Stomach (tissue), 9 donors: ENCODE measurements around the gene UNC93A. TPM values are rescaled to one million over a fixed set of nuclear protein-coding genes. Genes with fewer than 3 reads are reported as not detected.
"Not testable (repeated sequence)": the region's sequence is repeated elsewhere in the genome, so short reads cannot be mapped to it uniquely, and the experiment has no call there.

Source experiments
- DNase-seq, 2 donors: peaks; one replicate each; pipeline versions ENCODE4 v3.0.0 to v3.0.0-alpha.2; 2013 to 2019
- H3K27ac ChIP-seq, 5 donors: fragments of 200-600 bp in 4 of 5; sonication (generic) in 4 of 5; one replicate each; pipeline ENCODE4 v1.5.1; 2013 to 2019; ENCODE audit warnings: mild to moderate bottlenecking in 1 of 5, moderate library complexity in 1 of 5
- H3K27me3 ChIP-seq, 3 donors: fragments of 200-600 bp; sonication (generic); one replicate each; pipeline ENCODE4 v1.5.1; 2017 to 2019; ENCODE audit warnings: mixed run types in 1 of 3
- H3K36me3 ChIP-seq, 4 donors: fragments of 200-600 bp; sonication (generic); 1 replicate in 3 of 4; 2 replicates in 1 of 4; pipeline ENCODE4 v1.5.1; 2016 to 2019
- H3K4me1 ChIP-seq, 4 donors: fragments of 200-600 bp; sonication (generic); one replicate each; pipeline ENCODE4 v1.5.1; 2016 to 2019
- H3K4me3 ChIP-seq, 4 donors: fragments of 200-600 bp; sonication (generic) in 3 of 4; one replicate each; pipeline ENCODE4 v1.5.1; 2016 to 2019; ENCODE audit warnings: mild to moderate bottlenecking in 1 of 4
- H3K9me3 ChIP-seq, 4 donors: fragments of 200-600 bp; sonication (generic); one replicate each; pipeline ENCODE4 v1.5.1; 2016 to 2019
- CTCF ChIP-seq, 7 experiments: fragments of 450-650 bp in 4 of 7; fragments of 200-600 bp in 3 of 7; sonication (generic) in 3 of 7; IDR thresholded peaks; one replicate each; pipeline ENCODE4 v1.5.1; 2016 to 2019; ENCODE audit warnings: antibody characterized with exemption in 7 of 7, control low read depth in 2 of 7, mild to moderate bottlenecking in 1 of 7
- EP300 ChIP-seq: sonication (generic); formaldehyde crosslinking; IDR thresholded peaks from one replicate; pipeline ENCODE4 v1.6.1; 2017; ENCODE audit warnings: antibody characterized with exemption
- POLR2A ChIP-seq, 4 donors: fragments of 450-650 bp; IDR thresholded peaks; one replicate each; pipeline ENCODE4 v1.6.1; 2016; ENCODE audit warnings: antibody characterized with exemption in 4 of 4, control low read depth in 2 of 4, mild to moderate bottlenecking in 1 of 4, moderate library complexity in 1 of 4
- POLR2AphosphoS5 ChIP-seq, 3 donors: sonication (generic); formaldehyde crosslinking; IDR thresholded peaks; one replicate each; pipeline ENCODE4 v1.6.1; 2016; ENCODE audit warnings: antibody characterized with exemption in 3 of 3
- WGBS, 5 donors: extraction: QIAGEN DNeasy Blood & Tissue Kit in 3 of 5; methylation state at CpG; one replicate each; pipeline versions ENCODE4 v1.1.5 to v1.1.7; 2013 to 2018; 5-methylcytosine and 5-hydroxymethylcytosine counted together
- intact Hi-C: fragments of 100-400 bp; cut with DNase I; formaldehyde crosslinking; loops from one replicate; pipeline ENCODE4 v1.15.1; 2023; ENCODE audit warnings: low total_unique reads
- polyA plus RNA-seq, 3 donors: library from polyadenylated mRNA; stranded (reverse); fragments of 200-250 nt; gene quantifications; one replicate each; pipeline ENCODE4 v1.2.3, GENCODE V29; 2013
- total RNA-seq, 5 donors: library from RNA; depleted of rRNA; stranded (reverse); fragments of >200 nt; gene quantifications; one replicate each; pipeline versions ENCODE4 v1.1.0 to v1.2.3, GENCODE V29; 2014 to 2016
- donor health status: healthy with polysubstance abuse.
- donor health status: Bipolar disorder and iron deficiency.
- donor health status: healthy.

The UNC93A gene
- total and polyA plus RNA-seq, 8 donors, result 0.13 to 0.73 TPM; not detected in 6

DNA sequence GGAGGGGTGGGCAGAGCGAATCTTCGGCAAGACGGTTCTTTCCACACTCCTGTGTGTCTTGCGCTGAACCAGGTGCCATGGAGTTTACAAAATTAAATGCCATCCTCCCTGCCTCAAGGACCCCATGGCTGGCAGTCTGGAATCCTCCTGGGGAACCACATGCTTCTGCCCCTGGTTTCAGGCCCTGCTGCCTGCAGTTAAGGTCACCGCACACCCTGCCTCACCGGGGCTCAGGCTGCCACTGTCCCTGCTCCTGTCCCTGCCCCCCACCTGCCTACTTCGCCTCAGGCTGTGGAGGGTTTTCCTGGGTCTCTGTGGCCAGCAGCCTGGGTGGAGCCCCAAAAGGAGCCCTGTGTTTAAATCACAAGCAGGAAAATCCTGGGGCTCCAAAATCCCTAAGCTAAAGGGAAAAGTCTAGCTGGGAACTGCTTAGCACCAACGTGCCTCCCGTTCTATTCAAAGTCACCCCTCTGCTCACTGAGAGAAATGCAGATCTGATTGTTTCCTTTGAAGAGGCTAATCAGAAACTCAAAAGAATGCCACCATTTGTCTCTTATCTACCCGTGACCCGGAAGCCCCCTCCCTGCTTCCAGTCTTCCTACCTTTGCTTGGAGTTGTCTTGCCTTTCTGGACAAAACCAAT is 23.2 kb downstream of the UNC93A start:
- no peaks in the 10 kb centered on the region for H3K9me3 ChIP-seq
- no peaks in the 10 kb centered on the region for H3K27me3 ChIP-seq
- TF ChIP-seq EP300, result no peak
- TF ChIP-seq POLR2A (IDR thresholded peaks at IDR 0.05), result no peak
- TF ChIP-seq POLR2AphosphoS5 (IDR thresholded peaks at IDR 0.05), result no peak
- no peak for TF ChIP-seq CTCF (IDR thresholded peaks at IDR 0.05)
- H3K27ac ChIP-seq, result no peak overlapping the region
- no peaks in the 10 kb centered on the region for H3K36me3 ChIP-seq
- 66 to 74% (median 69%) methylated on average over 9 to 11 of the region's 11 CpGs for WGBS, 5 donors
- no peak for DNase-seq
- intact Hi-C loops, result no loop called here
- peaks cover 0 to 13% (median 7%) of the 10 kb centered on the region in 4 donors for H3K4me1 ChIP-seq
- no peak overlapping the region for H3K4me3 ChIP-seq

DNA sequence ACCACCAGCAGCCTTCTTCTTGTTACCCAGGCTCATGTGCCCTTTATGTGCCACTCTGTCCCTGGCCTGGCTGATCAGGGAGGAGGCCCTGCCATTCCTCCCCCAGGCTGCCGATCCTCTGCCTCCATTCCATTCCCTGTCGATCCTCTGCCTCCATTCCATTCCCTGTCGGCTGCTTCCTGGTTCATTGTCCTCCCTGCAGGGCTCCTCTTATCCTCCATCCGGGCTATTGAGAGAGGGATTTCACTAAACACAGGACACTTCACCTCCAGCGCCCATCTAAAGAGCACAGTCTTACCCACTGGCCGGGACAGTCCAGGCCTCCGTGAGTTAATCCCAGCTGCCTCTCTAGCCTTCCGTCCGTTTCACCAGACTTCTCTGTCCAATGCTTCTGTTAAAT is 26.1 kb downstream of the UNC93A start:
- Histone ChIP-seq H3K27ac (no peak overlapping the region), H3K36me3 (no peaks in the 10 kb centered on the region), H3K27me3 (no peaks in the 10 kb centered on the region), H3K9me3 (no peaks in the 10 kb centered on the region), H3K4me3 (no peak overlapping the region), H3K4me1 (no peaks in the 10 kb centered on the region)
- 77 to 86% (median 81%) methylated on average over 9 of the region's 9 CpGs for WGBS, 5 donors
- intact Hi-C loops, result no loop called here
- no peak for DNase-seq
- TF ChIP-seq POLR2AphosphoS5 (IDR thresholded peaks at IDR 0.05) (no peak), CTCF (IDR thresholded peaks at IDR 0.05) (no peak), EP300 (no peak), POLR2A (IDR thresholded peaks at IDR 0.05) (no peak)

DNA sequence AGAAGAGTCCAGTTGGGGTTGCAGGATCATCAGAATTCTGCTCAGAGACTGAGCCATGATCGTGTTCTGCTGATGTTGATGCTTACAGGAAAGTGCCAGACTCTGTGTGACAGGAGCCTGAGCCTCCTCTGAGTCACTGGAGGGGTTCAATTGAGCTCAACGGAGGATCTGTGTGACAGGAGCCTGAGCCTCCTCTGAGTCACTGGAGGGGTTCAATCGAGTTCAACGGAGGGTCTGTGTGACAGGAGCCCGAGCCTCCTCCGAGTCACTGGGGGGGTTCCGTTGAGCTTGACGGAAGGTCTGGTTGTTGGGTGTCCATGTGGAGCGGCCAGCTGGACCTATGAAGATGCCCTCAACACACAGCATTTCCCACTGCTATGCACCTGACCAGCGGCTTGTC is 27.2 kb downstream of the UNC93A start:
- DNase-seq, H3K27me3 ChIP-seq, H3K4me3 ChIP-seq, H3K9me3 ChIP-seq, H3K27ac ChIP-seq, H3K36me3 ChIP-seq, H3K4me1 ChIP-seq, intact Hi-C loops: not testable (repeated sequence)
- WGBS, 5 donors, result 79 to 95% (median 91%) methylated on average over 8 to 10 of the region's 10 CpGs

- H3K9me3 ChIP-seq, H3K27ac ChIP-seq, intact Hi-C loops, H3K27me3 ChIP-seq, H3K36me3 ChIP-seq, H3K4me3 ChIP-seq, DNase-seq, H3K4me1 ChIP-seq: not testable (repeated sequence)
- 59 to 89% (median 83%) methylated on average over 7 to 10 of the region's 10 CpGs for WGBS, 5 donors
These were observed 27.7 kb downstream of the UNC93A start for GRCh38 chr6:167318856-167319255.

- H3K4me3 ChIP-seq, H3K36me3 ChIP-seq, H3K27me3 ChIP-seq, intact Hi-C loops, H3K9me3 ChIP-seq, H3K4me1 ChIP-seq, H3K27ac ChIP-seq: not testable (repeated sequence)
- 67 to 69% methylated on average over 28 to 31 of the region's 32 CpGs; no CpG with 5 or more reads in 3 of the 5 donors for WGBS, 5 donors
- DNase-seq, result peak in 1 of 2 donors; percentile 34
These were observed 29.0 kb downstream of the UNC93A start for GRCh38 chr6:167319856-167320753.

DNA sequence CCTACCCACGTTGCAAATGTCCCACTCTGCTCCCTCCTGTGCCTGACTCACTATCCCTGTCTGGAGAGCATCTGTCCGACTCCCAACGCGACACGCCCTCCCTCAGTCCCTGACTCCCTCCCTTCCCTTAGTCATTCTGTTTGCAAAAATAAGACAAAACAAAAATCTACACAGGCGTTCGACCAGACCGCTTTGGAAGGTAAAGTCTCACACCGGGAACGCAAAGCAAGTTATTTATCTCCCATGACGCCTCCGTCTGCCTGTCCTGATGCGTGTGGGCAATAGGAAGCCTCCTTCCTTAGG is 29.6 kb downstream of the UNC93A start:
- DNase-seq, result not testable (repeated sequence)

DNA sequence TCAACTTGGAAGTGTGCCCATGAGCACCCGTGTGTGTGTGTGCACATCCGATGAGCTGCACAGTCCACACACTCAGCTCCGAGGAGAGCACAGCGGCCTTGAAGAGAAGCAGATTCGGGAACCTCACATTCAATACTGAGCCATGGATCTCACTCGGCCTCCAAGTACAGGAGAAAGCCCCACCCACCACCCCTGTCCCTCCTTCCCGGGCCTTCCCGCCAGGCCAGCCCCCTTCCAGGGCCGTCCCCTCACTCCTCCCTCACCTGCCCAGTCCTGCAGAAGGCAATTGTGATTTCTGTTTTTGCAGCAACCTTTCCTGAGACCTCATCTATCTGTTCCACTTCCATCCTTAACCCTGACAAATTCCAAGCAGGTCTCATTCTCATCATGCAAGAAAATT is 30.1 kb downstream of the UNC93A start:
- H3K36me3 ChIP-seq, DNase-seq, H3K27ac ChIP-seq, H3K4me3 ChIP-seq, H3K4me1 ChIP-seq, H3K9me3 ChIP-seq, H3K27me3 ChIP-seq, intact Hi-C loops: not testable (repeated sequence)
- 58 to 78% (median 74%) methylated on average over 3 to 9 of the region's 9 CpGs for WGBS, 5 donors

More for the DNA sequence above, 29.6 kb downstream of the UNC93A start:
- H3K27me3 ChIP-seq, H3K4me1 ChIP-seq, H3K36me3 ChIP-seq, H3K27ac ChIP-seq, H3K4me3 ChIP-seq, H3K9me3 ChIP-seq, intact Hi-C loops: not testable (repeated sequence)
- WGBS, 5 donors, result 73 to 74% (median 73%) methylated on average over 4 to 13 of the region's 13 CpGs; no CpG with 5 or more reads in 2 of the 5 donors
